ENCODE results near the gene KRT1.

Gene KRT1

GRCh38 chr12:52657250-52657902 lies 22.8 kb downstream of the KRT1 start:
- peak overlapping the region in 1 of 2 donors; percentile 19 for H3K9ac ChIP-seq (ENCODE audit: low read depth in 1 of 2, low read length in 2 of 2)
- peaks cover 36 to 49% of the 10 kb centered on the region in 2 donors for H3K4me1 ChIP-seq (ENCODE audit: control insufficient read depth in 1 of 2, insufficient read depth in 2 of 2, low read length in 2 of 2)
- peak overlapping the region in 1 of 2 donors; percentile 47 for H3K4me3 ChIP-seq (ENCODE audit: low read depth in 1 of 2, low read length in 2 of 2)
- H3K27ac ChIP-seq (ENCODE audit: low read depth, low read length), result no peak overlapping the region
- H3K36me3 ChIP-seq (ENCODE audit: control insufficient read depth in 1 of 2, insufficient read depth in 2 of 2, low read length in 2 of 2), result no peaks in the 10 kb centered on the region
- no peaks in the 10 kb centered on the region for H3K9me3 ChIP-seq (ENCODE audit: control insufficient read depth in 1 of 2, low read length in 2 of 2)
- H3K27me3 ChIP-seq (ENCODE audit: control insufficient read depth in 1 of 2, insufficient read depth in 2 of 2, low read length in 2 of 2), result peaks cover 0 to 3% of the 10 kb centered on the region in 2 donors

GRCh38 chr12:52656616-52657015 lies 23.6 kb downstream of the KRT1 start:
- Histone ChIP-seq H3K4me1 (ENCODE audit: control insufficient read depth in 1 of 2, insufficient read depth in 2 of 2, low read length in 2 of 2) (peaks cover 36 to 49% of the 10 kb centered on the region in 2 donors), H3K9ac (ENCODE audit: low read depth in 1 of 2, low read length in 2 of 2) (no peak overlapping the region), H3K9me3 (ENCODE audit: control insufficient read depth in 1 of 2, low read length in 2 of 2) (no peaks in the 10 kb centered on the region), H3K27me3 (ENCODE audit: control insufficient read depth in 1 of 2, insufficient read depth in 2 of 2, low read length in 2 of 2) (peaks cover 0 to 3% of the 10 kb centered on the region in 2 donors), H3K4me3 (ENCODE audit: low read depth in 1 of 2, low read length in 2 of 2) (peak overlapping the region in 1 of 2 donors; percentile 47), H3K36me3 (ENCODE audit: control insufficient read depth in 1 of 2, insufficient read depth in 2 of 2, low read length in 2 of 2) (no peaks in the 10 kb centered on the region), H3K27ac (ENCODE audit: low read depth, low read length) (no peak overlapping the region)

GRCh38 chr12:52655720-52656124 lies 24.5 kb downstream of the KRT1 start:
- Histone ChIP-seq H3K4me3 (ENCODE audit: low read depth in 1 of 2, low read length in 2 of 2) (no peak overlapping the region), H3K36me3 (ENCODE audit: control insufficient read depth in 1 of 2, insufficient read depth in 2 of 2, low read length in 2 of 2) (no peaks in the 10 kb centered on the region), H3K27ac (ENCODE audit: low read depth, low read length) (no peak overlapping the region), H3K9me3 (ENCODE audit: control insufficient read depth in 1 of 2, low read length in 2 of 2) (no peaks in the 10 kb centered on the region), H3K4me1 (ENCODE audit: control insufficient read depth in 1 of 2, insufficient read depth in 2 of 2, low read length in 2 of 2) (peaks cover 42 to 53% of the 10 kb centered on the region in 2 donors), H3K27me3 (ENCODE audit: control insufficient read depth in 1 of 2, insufficient read depth in 2 of 2, low read length in 2 of 2) (peaks cover 0 to 3% of the 10 kb centered on the region in 2 donors), H3K9ac (ENCODE audit: low read depth in 1 of 2, low read length in 2 of 2) (no peak overlapping the region)

- Histone ChIP-seq H3K27me3 (ENCODE audit: control insufficient read depth in 1 of 2, insufficient read depth in 2 of 2, low read length in 2 of 2) (peaks cover 0 to 3% of the 10 kb centered on the region in 2 donors), H3K9ac (ENCODE audit: low read depth in 1 of 2, low read length in 2 of 2) (no peak overlapping the region)
Observed at GRCh38 chr12:52655251-52655650, 25.0 kb downstream of the KRT1 start.

GRCh38 chr12:52651726-52652261 lies 28.4 kb downstream of the KRT1 start, which contains the start of gene KRT2:
Gene KRT2 (minus strand): TSS chr12:52652211. CDS start chr12:52652142, 69 bp downstream.
- Histone ChIP-seq H3K9ac (ENCODE audit: low read depth in 1 of 2, low read length in 2 of 2) (no peak within 1 kb of the TSS), H3K27me3 (ENCODE audit: control insufficient read depth in 1 of 2, insufficient read depth in 2 of 2, low read length in 2 of 2) (peaks cover 0 to 3% of the 10 kb centered on the region in 2 donors), H3K27ac (ENCODE audit: low read depth, low read length) (no peak within 1 kb of the TSS), H3K4me1 (ENCODE audit: control insufficient read depth in 1 of 2, insufficient read depth in 2 of 2, low read length in 2 of 2) (peaks cover 56 to 57% of the 10 kb centered on the region in 2 donors), H3K36me3 (ENCODE audit: control insufficient read depth in 1 of 2, insufficient read depth in 2 of 2, low read length in 2 of 2) (no peaks in the 10 kb centered on the region), H3K9me3 (ENCODE audit: control insufficient read depth in 1 of 2, low read length in 2 of 2) (no peaks in the 10 kb centered on the region), H3K4me3 (ENCODE audit: low read depth in 1 of 2, low read length in 2 of 2) (peak within 1 kb of the TSS in 1 of 2 donors; percentile 41)

More at GRCh38 chr12:52655251-52655650, 25.0 kb downstream of the KRT1 start:
- H3K27ac ChIP-seq (ENCODE audit: low read depth, low read length), result no peak overlapping the region
- H3K36me3 ChIP-seq (ENCODE audit: control insufficient read depth in 1 of 2, insufficient read depth in 2 of 2, low read length in 2 of 2), result no peaks in the 10 kb centered on the region
- no peak overlapping the region for H3K4me3 ChIP-seq (ENCODE audit: low read depth in 1 of 2, low read length in 2 of 2)
- H3K4me1 ChIP-seq (ENCODE audit: control insufficient read depth in 1 of 2, insufficient read depth in 2 of 2, low read length in 2 of 2), result peaks cover 47 to 57% of the 10 kb centered on the region in 2 donors
- H3K9me3 ChIP-seq (ENCODE audit: control insufficient read depth in 1 of 2, low read length in 2 of 2), result no peaks in the 10 kb centered on the region

GRCh38 chr12:52650520-52651081 lies 29.6 kb downstream of the KRT1 start:
- H3K27ac ChIP-seq (ENCODE audit: low read depth, low read length), result no peak overlapping the region
- H3K9me3 ChIP-seq (ENCODE audit: control insufficient read depth in 1 of 2, low read length in 2 of 2), result no peaks in the 10 kb centered on the region
- H3K36me3 ChIP-seq (ENCODE audit: control insufficient read depth in 1 of 2, insufficient read depth in 2 of 2, low read length in 2 of 2), result no peaks in the 10 kb centered on the region
- peaks cover 54 to 57% of the 10 kb centered on the region in 2 donors for H3K4me1 ChIP-seq (ENCODE audit: control insufficient read depth in 1 of 2, insufficient read depth in 2 of 2, low read length in 2 of 2)
- peaks cover 0 to 3% of the 10 kb centered on the region in 2 donors for H3K27me3 ChIP-seq (ENCODE audit: control insufficient read depth in 1 of 2, insufficient read depth in 2 of 2, low read length in 2 of 2)
- peak overlapping the region in 1 of 2 donors; percentile 41 for H3K4me3 ChIP-seq (ENCODE audit: low read depth in 1 of 2, low read length in 2 of 2)
- H3K9ac ChIP-seq (ENCODE audit: low read depth in 1 of 2, low read length in 2 of 2), result peak overlapping the region in 1 of 2 donors; percentile 51

- Histone ChIP-seq H3K9me3 (ENCODE audit: control insufficient read depth in 1 of 2, low read length in 2 of 2) (no peaks in the 10 kb centered on the region), H3K9ac (ENCODE audit: low read depth in 1 of 2, low read length in 2 of 2) (no peak overlapping the region), H3K4me3 (ENCODE audit: low read depth in 1 of 2, low read length in 2 of 2) (no peak overlapping the region), H3K27me3 (ENCODE audit: control insufficient read depth in 1 of 2, insufficient read depth in 2 of 2, low read length in 2 of 2) (peaks cover 0 to 3% of the 10 kb centered on the region in 2 donors), H3K36me3 (ENCODE audit: control insufficient read depth in 1 of 2, insufficient read depth in 2 of 2, low read length in 2 of 2) (no peaks in the 10 kb centered on the region), H3K27ac (ENCODE audit: low read depth, low read length) (no peak overlapping the region), H3K4me1 (ENCODE audit: control insufficient read depth in 1 of 2, insufficient read depth in 2 of 2, low read length in 2 of 2) (peaks cover 57 to 60% of the 10 kb centered on the region in 2 donors)
Observed at GRCh38 chr12:52649066-52649465, 31.1 kb downstream of the KRT1 start.

- Histone ChIP-seq H3K36me3 (ENCODE audit: control insufficient read depth in 1 of 2, insufficient read depth in 2 of 2, low read length in 2 of 2) (no peaks in the 10 kb centered on the region), H3K9ac (ENCODE audit: low read depth in 1 of 2, low read length in 2 of 2) (no peak overlapping the region), H3K27me3 (ENCODE audit: control insufficient read depth in 1 of 2, insufficient read depth in 2 of 2, low read length in 2 of 2) (peaks cover 0 to 3% of the 10 kb centered on the region in 2 donors), H3K4me3 (ENCODE audit: low read depth in 1 of 2, low read length in 2 of 2) (no peak overlapping the region), H3K27ac (ENCODE audit: low read depth, low read length) (no peak overlapping the region), H3K4me1 (ENCODE audit: control insufficient read depth in 1 of 2, insufficient read depth in 2 of 2, low read length in 2 of 2) (peaks cover 57 to 60% of the 10 kb centered on the region in 2 donors), H3K9me3 (ENCODE audit: control insufficient read depth in 1 of 2, low read length in 2 of 2) (no peaks in the 10 kb centered on the region)
Observed at GRCh38 chr12:52648012-52648550, 32.1 kb downstream of the KRT1 start.

GRCh38 chr12:52647601-52648000 lies 32.6 kb downstream of the KRT1 start:
- Histone ChIP-seq H3K27me3 (ENCODE audit: control insufficient read depth in 1 of 2, insufficient read depth in 2 of 2, low read length in 2 of 2) (no peaks in the 10 kb centered on the region), H3K4me3 (ENCODE audit: low read depth in 1 of 2, low read length in 2 of 2) (no peak overlapping the region), H3K27ac (ENCODE audit: low read depth, low read length) (no peak overlapping the region), H3K36me3 (ENCODE audit: control insufficient read depth in 1 of 2, insufficient read depth in 2 of 2, low read length in 2 of 2) (no peaks in the 10 kb centered on the region), H3K4me1 (ENCODE audit: control insufficient read depth in 1 of 2, insufficient read depth in 2 of 2, low read length in 2 of 2) (peaks cover 57 to 60% of the 10 kb centered on the region in 2 donors), H3K9ac (ENCODE audit: low read depth in 1 of 2, low read length in 2 of 2) (no peak overlapping the region), H3K9me3 (ENCODE audit: control insufficient read depth in 1 of 2, low read length in 2 of 2) (no peaks in the 10 kb centered on the region)

GRCh38 chr12:52646613-52647012 lies 33.6 kb downstream of the KRT1 start:
- Histone ChIP-seq H3K4me3 (ENCODE audit: low read depth in 1 of 2, low read length in 2 of 2) (no peak overlapping the region), H3K27ac (ENCODE audit: low read depth, low read length) (peak overlapping the region; percentile 12), H3K27me3 (ENCODE audit: control insufficient read depth in 1 of 2, insufficient read depth in 2 of 2, low read length in 2 of 2) (no peaks in the 10 kb centered on the region)

More at GRCh38 chr12:52646613-52647012, 33.6 kb downstream of the KRT1 start:
- peak overlapping the region in 1 of 2 donors; percentile 28 for H3K9ac ChIP-seq (ENCODE audit: low read depth in 1 of 2, low read length in 2 of 2)
- no peaks in the 10 kb centered on the region for H3K36me3 ChIP-seq (ENCODE audit: control insufficient read depth in 1 of 2, insufficient read depth in 2 of 2, low read length in 2 of 2)
- peaks cover 57 to 60% of the 10 kb centered on the region in 2 donors for H3K4me1 ChIP-seq (ENCODE audit: control insufficient read depth in 1 of 2, insufficient read depth in 2 of 2, low read length in 2 of 2)
- no peaks in the 10 kb centered on the region for H3K9me3 ChIP-seq (ENCODE audit: control insufficient read depth in 1 of 2, low read length in 2 of 2)
